HEK293 (cell line): Measurements from ENCODE around the gene PIP4K2A.

Source experiments
- HOXA7 ChIP-seq: sonication (generic); formaldehyde crosslinking; IDR thresholded peaks from 2 replicates; pipeline ENCODE4 v1.8.1; 2022; ENCODE audit warnings: missing genetic modification reagents, borderline replicate concordance
- IKZF3 ChIP-seq: fragments of 450-650 bp; IDR thresholded peaks from 2 replicates; pipeline ENCODE4 v1.5.0; 2018; ENCODE audit warnings: missing biosample characterization, mild to moderate bottlenecking, missing genetic modification characterization, moderate library complexity
- KLF16 ChIP-seq: fragments of 450-650 bp; formaldehyde crosslinking; IDR thresholded peaks from 2 replicates; pipeline ENCODE4 v1.5.1; 2017; ENCODE audit warnings: missing biosample characterization, missing genetic modification characterization
- SP2 ChIP-seq: fragments of 450-650 bp; formaldehyde crosslinking; IDR thresholded peaks from 2 replicates; pipeline ENCODE4 v1.5.1; 2016; ENCODE audit warnings: missing biosample characterization, missing genetic modification characterization
- ZNF223 ChIP-seq: fragments of 450-650 bp; formaldehyde crosslinking; IDR thresholded peaks from 2 replicates; pipeline ENCODE4 v1.5.1; 2016; ENCODE audit warnings: missing biosample characterization, missing genetic modification characterization
- ZNF433 ChIP-seq: fragments of 450-650 bp; formaldehyde crosslinking; IDR thresholded peaks from 2 replicates; pipeline ENCODE4 v1.5.1; 2016; ENCODE audit warnings: missing biosample characterization, missing genetic modification characterization, low read depth
- ZNF621 ChIP-seq: fragments of 450-650 bp; formaldehyde crosslinking; IDR thresholded peaks from 2 replicates; pipeline ENCODE4 v1.5.1; 2017; ENCODE audit warnings: missing biosample characterization, missing genetic modification characterization
- TF ChIP-seq, protein P1 (sequence below): fragments of 450-650 bp; formaldehyde crosslinking; IDR thresholded peaks from 2 replicates; pipeline ENCODE4 v1.5.1; 2016; ENCODE audit warnings: missing biosample characterization, missing genetic modification characterization
- TF ChIP-seq, protein P2 (sequence below): fragments of 450-650 bp; formaldehyde crosslinking; IDR thresholded peaks from 2 replicates; pipeline ENCODE4 v1.5.1; 2016; ENCODE audit warnings: missing biosample characterization, missing genetic modification characterization
- TF ChIP-seq, protein P3 (sequence below): fragments of 450-650 bp; formaldehyde crosslinking; IDR thresholded peaks from 2 replicates; pipeline ENCODE4 v1.5.1; 2016; ENCODE audit warnings: missing biosample characterization, missing genetic modification characterization, borderline replicate concordance
- TF ChIP-seq, protein P4 (sequence below): fragments of 450-650 bp; formaldehyde crosslinking; IDR thresholded peaks from 2 replicates; pipeline ENCODE4 v1.5.1; 2017; ENCODE audit warnings: missing biosample characterization, missing genetic modification characterization
- TF ChIP-seq, protein P5 (sequence below): fragments of 450-650 bp; formaldehyde crosslinking; IDR thresholded peaks from 2 replicates; pipeline ENCODE4 v1.5.1; 2016; ENCODE audit warnings: missing biosample characterization, missing genetic modification characterization

DNA sequence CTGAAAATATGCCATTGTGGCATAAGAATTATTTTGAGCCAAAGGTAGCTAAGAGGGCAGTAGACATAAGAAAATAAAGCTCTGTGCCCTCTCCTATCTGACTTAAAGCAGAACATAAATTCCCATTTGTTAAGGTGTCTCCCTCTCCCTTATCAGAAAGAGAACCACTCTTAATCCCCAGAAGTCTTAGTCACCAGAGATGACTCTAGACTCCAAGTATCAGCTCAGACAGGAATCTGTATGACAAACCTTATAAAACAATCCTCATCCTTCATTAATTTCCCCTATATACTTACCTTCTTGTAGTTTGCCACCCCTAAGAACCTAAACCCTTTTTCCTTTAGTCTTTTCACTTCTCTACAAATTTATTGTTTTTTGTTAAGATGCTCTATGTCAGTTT is 21.8 kb upstream of the PIP4K2A start:
- TF ChIP-seq ZNF433 (tag by site-specific recombination) (no peak), ZNF223 (tag by site-specific recombination) (no peak), HOXA7 (CRISPR knock-in tag) (no peak), ZNF621 (tag by site-specific recombination) (no peak), KLF16 (tag by site-specific recombination) (no peak), SP2 (tag by site-specific recombination) (no peak), IKZF3 (tag by site-specific recombination) (no peak)
- TF ChIP-seq, protein P1, sequence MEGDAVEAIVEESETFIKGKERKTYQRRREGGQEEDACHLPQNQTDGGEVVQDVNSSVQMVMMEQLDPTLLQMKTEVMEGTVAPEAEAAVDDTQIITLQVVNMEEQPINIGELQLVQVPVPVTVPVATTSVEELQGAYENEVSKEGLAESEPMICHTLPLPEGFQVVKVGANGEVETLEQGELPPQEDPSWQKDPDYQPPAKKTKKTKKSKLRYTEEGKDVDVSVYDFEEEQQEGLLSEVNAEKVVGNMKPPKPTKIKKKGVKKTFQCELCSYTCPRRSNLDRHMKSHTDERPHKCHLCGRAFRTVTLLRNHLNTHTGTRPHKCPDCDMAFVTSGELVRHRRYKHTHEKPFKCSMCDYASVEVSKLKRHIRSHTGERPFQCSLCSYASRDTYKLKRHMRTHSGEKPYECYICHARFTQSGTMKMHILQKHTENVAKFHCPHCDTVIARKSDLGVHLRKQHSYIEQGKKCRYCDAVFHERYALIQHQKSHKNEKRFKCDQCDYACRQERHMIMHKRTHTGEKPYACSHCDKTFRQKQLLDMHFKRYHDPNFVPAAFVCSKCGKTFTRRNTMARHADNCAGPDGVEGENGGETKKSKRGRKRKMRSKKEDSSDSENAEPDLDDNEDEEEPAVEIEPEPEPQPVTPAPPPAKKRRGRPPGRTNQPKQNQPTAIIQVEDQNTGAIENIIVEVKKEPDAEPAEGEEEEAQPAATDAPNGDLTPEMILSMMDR: no peak
- TF ChIP-seq, protein P2, sequence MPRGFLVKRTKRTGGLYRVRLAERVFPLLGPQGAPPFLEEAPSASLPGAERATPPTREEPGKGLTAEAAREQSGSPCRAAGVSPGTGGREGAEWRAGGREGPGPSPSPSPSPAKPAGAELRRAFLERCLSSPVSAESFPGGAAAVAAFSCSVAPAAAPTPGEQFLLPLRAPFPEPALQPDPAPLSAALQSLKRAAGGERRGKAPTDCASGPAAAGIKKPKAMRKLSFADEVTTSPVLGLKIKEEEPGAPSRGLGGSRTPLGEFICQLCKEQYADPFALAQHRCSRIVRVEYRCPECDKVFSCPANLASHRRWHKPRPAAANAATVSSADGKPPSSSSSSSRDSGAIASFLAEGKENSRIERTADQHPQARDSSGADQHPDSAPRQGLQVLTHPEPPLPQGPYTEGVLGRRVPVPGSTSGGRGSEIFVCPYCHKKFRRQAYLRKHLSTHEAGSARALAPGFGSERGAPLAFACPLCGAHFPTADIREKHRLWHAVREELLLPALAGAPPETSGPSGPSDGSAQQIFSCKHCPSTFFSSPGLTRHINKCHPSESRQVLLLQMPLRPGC (tag by site-specific recombination): no peak
- TF ChIP-seq, protein P3, sequence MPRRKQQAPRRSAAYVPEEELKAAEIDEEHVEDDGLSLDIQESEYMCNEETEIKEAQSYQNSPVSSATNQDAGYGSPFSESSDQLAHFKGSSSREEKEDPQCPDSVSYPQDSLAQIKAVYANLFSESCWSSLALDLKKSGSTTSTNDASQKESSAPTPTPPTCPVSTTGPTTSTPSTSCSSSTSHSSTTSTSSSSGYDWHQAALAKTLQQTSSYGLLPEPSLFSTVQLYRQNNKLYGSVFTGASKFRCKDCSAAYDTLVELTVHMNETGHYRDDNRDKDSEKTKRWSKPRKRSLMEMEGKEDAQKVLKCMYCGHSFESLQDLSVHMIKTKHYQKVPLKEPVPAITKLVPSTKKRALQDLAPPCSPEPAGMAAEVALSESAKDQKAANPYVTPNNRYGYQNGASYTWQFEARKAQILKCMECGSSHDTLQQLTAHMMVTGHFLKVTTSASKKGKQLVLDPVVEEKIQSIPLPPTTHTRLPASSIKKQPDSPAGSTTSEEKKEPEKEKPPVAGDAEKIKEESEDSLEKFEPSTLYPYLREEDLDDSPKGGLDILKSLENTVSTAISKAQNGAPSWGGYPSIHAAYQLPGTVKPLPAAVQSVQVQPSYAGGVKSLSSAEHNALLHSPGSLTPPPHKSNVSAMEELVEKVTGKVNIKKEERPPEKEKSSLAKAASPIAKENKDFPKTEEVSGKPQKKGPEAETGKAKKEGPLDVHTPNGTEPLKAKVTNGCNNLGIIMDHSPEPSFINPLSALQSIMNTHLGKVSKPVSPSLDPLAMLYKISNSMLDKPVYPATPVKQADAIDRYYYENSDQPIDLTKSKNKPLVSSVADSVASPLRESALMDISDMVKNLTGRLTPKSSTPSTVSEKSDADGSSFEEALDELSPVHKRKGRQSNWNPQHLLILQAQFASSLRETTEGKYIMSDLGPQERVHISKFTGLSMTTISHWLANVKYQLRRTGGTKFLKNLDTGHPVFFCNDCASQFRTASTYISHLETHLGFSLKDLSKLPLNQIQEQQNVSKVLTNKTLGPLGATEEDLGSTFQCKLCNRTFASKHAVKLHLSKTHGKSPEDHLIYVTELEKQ (tag by site-specific recombination): no peak
- TF ChIP-seq, protein P4, sequence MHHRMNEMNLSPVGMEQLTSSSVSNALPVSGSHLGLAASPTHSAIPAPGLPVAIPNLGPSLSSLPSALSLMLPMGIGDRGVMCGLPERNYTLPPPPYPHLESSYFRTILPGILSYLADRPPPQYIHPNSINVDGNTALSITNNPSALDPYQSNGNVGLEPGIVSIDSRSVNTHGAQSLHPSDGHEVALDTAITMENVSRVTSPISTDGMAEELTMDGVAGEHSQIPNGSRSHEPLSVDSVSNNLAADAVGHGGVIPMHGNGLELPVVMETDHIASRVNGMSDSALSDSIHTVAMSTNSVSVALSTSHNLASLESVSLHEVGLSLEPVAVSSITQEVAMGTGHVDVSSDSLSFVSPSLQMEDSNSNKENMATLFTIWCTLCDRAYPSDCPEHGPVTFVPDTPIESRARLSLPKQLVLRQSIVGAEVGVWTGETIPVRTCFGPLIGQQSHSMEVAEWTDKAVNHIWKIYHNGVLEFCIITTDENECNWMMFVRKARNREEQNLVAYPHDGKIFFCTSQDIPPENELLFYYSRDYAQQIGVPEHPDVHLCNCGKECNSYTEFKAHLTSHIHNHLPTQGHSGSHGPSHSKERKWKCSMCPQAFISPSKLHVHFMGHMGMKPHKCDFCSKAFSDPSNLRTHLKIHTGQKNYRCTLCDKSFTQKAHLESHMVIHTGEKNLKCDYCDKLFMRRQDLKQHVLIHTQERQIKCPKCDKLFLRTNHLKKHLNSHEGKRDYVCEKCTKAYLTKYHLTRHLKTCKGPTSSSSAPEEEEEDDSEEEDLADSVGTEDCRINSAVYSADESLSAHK (tag by site-specific recombination): no peak
- TF ChIP-seq, protein P5, sequence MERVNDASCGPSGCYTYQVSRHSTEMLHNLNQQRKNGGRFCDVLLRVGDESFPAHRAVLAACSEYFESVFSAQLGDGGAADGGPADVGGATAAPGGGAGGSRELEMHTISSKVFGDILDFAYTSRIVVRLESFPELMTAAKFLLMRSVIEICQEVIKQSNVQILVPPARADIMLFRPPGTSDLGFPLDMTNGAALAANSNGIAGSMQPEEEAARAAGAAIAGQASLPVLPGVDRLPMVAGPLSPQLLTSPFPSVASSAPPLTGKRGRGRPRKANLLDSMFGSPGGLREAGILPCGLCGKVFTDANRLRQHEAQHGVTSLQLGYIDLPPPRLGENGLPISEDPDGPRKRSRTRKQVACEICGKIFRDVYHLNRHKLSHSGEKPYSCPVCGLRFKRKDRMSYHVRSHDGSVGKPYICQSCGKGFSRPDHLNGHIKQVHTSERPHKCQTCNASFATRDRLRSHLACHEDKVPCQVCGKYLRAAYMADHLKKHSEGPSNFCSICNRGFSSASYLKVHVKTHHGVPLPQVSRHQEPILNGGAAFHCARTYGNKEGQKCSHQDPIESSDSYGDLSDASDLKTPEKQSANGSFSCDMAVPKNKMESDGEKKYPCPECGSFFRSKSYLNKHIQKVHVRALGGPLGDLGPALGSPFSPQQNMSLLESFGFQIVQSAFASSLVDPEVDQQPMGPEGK (tag by site-specific recombination): no peak
